ENCODE results near the gene CSNK1A1.

CSNK1A1 gene

DNA sequence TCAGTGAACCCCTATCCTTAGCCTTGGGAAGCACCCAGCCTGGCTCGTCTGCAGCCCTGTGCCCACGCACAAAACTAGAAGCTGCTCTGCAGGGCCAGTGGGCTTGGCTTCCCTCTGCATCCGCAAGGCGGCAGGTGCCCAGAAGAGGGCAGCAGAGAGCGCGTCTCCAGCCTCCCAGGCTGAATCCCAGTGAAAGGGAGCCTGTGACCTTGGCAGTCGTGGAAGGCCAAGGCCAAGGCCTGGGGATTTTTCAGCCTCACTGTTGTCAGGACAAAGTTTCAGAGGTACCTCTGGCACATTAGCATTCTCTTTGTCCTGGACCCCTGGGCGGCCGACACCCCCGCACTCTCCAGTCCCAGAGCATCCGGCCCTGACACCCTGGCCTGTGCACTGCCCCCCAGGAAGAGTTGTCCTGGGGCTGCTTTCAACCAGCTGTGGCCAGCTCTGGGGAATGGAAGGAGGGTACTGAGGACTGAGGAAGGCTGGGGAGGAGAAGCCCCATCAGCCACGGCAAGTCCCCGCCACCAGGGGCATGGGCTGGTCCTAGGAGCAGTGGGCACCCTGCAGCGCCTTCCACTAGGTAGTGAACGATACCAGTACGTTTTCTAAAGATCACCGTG is 108.6 kb downstream of the CSNK1A1 start:
- ATAC-seq = peak; percentile 76
- no peak overlapping the region for H3K4me3 Mint-ChIP-seq
- H3K9me3 Mint-ChIP-seq = no peaks in the 10 kb centered on the region
- H3K27ac Mint-ChIP-seq = no peak overlapping the region
- H3K4me1 Mint-ChIP-seq = peaks cover 11% of the 10 kb centered on the region
- H3K27me3 Mint-ChIP-seq = no peaks in the 10 kb centered on the region
- peak; percentile 86 for DNase-seq
- H3K36me3 Mint-ChIP-seq (ENCODE audit: low read depth) = no peaks in the 10 kb centered on the region
